GM19324 (cell line): ENCODE data around the gene TIE1.

ENCODE experiments used
- ATAC-seq: cut with Tn5 transposase; IDR thresholded peaks from one replicate; pipeline ENCODE4 v1.9.1; 2021; ENCODE audit warnings: mild to moderate bottlenecking, moderate library complexity; ENCODE audit not compliant: unreplicated experiment, low FRiP score

Gene TIE1

DNA sequence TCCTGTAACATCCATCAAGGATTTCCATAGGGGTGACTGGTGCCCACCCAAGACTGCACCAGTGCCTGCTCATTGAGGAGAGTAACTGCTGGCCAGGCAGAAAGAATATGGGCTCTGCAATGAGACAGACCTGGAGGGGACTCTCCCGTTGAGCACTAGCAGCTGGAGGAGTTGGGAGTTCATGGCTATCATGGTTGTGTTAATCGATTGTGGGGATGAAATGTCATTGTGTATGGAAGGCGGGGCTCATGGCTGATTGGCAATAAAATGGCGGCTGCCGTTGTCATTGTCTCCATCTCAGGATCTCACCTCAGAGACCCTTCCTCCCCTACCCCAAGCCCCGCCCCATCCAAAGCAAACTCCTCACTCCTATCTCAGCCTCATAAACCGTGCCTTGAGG, 27.1 kb upstream of the TIE1 start:
- ATAC-seq: no peak

DNA sequence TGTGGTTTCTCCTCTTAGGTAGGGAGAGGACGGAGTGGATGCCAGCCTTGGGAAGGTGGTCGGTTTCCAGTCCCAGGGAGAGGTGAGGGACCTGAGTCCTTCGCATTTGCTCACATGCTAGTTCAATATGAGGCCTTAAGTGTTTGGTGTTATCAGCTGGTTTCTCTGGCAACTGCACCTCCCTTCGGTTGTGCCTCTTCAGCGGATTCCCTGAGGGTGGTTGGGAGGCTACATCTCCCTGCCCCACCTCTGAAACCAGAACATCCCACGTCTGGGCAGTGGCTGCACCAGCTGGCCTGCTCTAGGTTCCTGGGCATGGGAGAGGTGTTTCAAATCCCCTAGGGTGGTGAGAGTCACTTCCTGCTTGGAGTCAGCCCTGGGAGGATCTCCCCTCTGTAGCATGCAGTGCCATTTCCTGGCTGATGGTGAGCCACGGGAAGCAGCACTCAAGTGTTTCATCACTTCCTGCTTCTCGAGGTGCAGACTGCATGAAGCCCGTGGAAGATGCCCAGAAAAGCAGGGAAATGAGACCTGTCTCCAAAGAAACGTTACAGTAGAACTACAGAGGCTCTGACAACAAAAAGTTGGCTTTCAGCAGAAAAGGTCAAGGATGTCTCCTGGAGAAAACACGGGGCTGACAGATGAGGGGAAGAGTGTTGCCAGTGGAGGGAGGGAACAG, 26.5 kb upstream of the TIE1 start:
- ATAC-seq: no peak

DNA sequence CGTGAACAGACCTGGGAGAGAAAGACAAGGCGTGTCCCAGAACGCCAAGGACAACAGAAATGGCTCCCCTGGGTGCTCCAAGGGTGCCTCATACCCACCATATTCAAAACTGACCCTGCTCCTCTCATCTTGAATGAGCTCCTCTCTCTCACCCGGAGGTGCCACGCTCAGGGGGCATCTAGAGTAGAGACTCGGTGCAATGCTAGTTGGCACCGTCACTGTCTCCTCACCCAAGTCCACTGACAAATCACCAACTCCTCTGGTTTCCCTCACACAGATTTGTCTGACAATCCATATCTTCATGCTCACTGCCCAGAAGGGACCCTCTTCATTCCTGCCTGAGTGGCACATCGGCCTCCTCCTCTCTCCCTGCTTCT, 26.0 kb upstream of the TIE1 start:
- no peak for ATAC-seq

DNA sequence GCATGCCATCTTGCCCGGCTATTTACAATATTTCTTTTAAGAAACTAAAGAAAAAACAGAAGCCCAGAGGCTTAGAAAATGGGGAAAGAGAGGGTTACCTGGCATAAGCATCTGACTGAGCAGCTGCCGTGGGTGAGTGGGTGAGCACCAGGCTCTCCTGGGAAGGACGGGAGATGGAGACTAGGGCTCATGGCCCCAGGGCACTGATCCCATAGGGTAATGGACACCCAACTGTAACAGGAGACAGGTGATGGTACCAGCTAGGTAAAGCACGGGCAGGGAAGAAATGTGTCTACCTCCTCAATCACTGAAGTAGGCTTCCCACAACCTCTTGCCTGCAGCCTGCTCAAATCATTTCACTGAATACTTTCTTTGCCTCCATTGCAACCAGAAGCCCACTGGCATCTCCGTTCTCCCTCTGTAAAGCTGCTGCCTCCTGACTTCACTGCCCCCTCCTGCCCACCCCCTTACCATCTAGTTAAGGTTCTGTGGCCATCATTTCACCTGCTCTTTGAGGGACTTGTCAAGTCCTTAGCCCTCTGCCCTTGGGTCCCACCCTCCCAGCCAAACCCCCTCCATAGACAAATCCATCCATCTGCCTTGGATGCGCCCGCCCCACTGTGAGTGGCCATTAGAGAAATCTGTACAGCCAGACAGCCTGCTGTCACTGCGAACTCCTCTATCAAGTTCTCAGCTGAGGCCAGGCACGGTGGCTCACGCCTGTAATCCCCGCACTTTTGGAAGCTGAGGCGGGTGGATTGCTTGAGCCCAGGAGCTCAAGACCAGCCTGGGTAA, 24.8 kb upstream of the TIE1 start:
- ATAC-seq: no peak

DNA sequence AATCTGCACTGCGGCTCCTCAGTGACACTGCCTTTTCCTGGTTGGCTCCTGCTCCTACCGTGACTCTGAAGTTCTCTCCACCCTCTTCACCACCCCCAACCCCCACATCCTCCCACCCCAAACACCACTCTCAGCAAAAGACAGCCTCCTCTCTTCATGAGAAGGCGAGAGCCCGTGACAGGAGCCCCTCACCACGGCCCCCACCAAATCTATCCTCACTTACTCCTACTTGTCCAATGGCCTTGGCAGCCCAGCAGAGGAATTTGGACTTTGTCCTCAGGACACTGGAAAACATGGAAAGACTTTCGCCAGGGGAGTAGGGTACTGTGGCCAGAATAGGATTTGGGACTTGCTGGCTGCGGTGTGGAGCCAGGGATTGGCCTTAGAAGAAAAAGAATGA, 24.1 kb upstream of the TIE1 start:
- ATAC-seq: no peak

DNA sequence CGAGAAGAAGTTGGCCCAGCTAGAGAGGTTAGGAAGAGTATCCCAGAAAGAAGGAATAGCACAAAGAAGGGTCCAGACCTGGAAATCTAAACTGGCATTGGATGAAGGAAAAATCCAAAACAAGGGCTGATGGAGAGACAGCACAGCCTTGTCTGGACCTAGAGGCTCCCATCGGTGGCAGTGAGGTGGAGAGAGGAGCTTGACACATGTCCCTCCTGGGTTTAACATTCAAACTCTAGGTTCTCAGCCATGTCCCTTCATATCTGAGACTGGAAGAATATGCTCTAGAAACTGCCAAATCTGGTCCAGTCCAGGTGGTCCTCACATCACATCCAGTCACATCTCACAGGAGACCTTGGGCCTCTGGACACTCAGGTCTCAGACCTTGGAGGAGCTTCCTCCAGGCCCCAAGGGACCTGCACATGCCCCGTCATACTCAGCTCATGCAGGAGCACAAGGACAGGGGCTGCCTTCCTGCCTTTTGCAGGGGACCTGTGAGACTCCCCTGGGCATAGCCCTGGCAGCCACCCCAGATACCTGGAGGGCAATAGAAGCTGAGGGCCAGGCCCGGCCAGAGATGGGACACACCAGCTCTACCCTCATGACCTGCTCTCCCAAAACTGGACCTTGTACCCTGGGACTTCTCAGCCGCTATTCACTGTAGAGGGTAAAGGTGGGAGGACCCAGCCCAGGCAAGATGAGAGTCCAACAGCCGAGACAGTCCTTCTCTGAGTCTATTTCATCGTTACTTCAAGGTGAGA, 23.5 kb upstream of the TIE1 start:
- no peak for ATAC-seq

DNA sequence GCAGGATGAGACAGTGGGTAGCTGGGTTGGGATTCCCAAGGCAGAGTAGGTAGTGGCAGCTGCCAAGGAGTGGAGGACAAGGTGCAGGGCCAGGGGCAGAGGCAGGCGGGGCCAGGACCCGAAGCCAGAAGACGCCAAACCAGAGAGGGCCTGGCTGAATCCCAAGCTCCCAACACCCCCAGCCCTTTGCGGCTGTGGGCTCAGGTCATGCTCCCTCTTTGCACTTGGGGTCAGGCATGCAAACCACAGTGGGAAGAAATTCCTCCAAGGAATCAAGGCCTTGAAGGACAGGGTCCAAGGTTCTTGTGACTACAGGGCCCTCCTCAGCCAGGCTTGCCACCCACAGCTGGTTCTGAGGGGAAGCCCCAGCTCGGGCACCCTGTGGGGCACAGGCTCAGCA, 21.6 kb upstream of the TIE1 start:
- ATAC-seq: no peak

DNA sequence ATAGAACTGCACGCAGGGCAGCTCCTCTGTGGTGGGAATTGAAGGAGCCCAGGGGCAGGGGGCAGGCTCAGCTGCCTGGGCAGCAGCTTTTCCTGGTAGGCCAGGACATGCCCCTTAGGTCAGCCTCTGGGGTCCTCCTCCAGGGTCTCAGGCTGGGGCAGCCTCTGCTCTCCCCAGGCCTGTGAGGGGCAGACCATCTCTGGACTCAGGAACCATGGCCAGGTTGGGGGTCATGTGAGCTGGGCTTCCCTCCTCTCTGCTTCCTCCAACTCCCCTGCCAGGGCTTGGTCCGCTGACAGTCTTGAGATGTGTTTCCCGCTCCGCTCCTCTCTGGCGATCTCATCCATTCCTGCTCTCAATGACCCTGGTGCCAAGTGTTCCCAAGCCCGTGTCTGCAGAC, 21.1 kb upstream of the TIE1 start:
- ATAC-seq: no peak

DNA sequence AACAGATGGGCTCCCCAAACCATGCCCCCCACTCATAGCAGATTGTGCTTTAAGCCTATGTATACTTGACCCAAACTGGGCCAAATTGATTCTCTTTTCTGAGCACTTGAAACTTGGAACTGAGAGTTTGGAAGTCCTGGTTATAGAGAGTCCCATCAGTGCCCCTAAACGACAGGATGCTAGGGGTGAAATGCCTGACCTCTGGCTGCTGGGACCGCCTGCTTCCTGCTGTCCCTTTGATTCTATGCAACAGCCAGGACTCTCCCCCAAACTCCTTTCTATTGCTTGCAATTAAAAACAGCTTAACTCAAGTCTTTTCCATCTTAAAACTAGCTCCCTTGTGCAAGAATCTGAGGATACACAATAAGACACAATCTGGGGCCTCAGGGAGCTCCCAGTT, 20.1 kb upstream of the TIE1 start:
- no peak for ATAC-seq

DNA sequence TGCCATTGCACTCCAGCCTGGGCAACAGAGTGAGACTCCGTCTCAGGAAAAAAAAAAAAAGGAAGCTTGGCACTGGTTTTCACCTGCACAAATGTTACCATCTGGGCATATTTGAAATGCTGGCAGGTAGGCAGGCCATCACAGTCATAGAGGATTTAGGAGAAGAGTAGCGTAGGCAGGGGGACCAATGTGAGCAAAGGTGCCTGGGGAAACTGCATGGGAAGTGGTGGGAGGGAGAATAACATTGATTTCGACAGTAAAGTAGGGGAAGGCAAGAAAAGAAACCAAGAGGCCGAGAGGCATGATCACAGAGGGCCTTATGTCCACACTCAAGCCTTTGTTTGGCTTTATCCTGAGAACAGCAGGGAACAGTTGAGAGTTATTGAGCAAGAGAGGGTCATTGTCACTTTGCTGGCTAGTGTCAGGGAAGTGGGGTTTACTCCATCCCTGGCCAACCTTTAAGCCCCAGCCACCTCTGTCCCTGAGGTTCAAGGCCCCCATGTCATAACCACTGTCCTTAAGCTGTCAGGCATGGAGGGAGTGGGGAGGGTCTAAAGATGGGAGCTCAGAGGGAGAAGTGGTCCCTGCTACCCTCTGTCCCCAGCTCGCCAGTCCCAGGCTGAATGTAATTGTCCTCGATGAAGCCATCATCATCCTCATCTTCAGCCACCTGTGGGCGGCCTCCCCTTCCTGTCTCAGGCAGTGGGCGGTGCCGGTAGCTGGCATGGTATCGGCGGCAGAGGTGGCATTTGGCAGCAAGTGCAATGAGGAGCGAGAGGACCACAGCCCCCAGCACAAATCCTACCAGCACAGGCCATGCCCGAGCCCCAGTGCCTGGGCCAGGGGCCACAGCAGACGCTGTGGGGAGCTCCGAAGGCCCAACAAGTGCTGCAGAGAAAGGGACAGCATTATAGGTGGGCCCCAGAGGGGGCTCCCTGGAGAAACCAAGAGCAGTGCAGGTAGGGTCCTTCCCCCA, 18.3 kb upstream of the TIE1 start:
- ATAC-seq: no peak

DNA sequence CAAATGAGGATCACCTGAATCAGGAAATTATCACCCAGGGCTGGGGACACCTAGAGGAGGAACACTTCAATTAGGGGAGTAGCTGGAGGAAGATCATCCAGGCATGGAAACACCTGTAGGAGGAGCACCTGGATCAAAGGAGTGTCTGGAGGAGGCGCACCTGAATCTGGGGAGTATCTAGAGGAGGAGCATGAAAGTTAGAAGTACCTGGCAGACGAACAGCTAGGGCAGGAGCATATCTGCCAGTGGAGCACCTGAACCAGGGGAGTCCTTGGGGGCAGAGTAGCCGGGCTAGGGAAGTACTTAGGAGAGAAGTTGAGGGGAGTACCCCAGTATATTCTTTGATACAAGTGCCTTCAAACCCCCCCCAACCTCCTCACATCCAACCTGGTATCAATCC, 16.7 kb upstream of the TIE1 start:
- no peak for ATAC-seq

DNA sequence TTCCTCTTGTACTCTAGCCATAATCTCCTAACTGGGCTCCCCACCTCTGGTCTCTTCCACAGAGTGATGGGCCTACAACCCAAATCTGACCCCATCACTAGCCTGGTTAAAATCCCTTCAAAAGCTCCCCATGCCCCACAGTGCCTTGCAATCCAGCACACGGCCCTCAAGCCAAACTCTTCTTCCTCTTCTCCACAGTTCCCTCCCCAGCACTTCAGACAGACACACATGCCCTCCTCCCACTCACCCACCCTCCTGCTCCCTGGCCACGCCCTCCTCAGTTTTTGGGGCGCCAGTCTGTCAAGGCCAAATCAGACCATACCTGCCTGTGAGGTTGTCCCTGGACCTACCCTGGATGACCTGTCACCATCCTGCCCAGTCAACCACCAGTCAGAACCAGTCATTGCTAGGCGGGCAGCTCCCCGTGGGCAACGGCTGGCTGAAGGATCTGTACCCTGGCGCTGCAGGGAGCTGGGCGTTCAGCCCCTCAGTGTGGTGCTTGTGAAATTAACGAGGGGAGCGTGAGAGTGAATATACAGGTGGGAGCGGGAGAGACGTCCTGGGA, 16.2 kb upstream of the TIE1 start:
- no peak for ATAC-seq

DNA sequence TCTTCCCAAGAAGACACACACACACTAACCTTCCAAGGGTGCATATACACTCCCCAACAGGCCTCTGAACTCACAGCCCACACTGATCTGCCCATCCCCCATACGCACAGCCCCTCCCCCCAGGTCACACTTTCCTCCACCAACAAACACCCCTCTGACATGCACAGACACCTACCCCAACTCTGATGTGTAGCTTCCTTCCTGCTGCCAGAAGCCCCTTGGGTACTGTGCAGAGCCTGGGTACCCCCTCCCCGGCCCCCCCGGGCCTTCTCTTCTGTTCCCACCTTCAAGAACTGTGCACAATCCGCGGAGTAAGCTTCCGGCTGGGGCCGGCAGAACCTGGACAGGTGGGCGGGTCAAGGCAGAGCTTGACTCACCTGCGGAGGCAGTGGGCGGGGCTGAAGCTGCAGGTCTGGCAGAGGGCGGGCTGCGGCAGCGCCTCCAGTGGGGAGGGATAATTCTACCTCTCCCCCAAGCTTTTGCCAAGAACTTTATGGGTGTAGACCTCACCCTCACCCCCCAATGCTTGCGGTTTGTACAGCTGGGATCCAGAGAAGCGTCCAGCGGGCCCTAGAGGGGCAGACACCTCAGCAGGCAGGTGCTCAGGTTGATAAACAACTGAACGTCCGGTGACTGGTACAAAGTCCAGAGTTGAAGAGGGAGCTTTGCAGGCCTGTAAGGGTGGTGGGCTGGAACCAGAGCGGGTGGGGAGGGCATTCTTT, 15.4 kb upstream of the TIE1 start, which contains the start of gene C1orf210:
C1orf210 (minus strand) TSS at position 313 of the 722 bp plus-strand sequence. CDS start 2,311 bp downstream, outside the sequence.
- ATAC-seq: no peak

DNA sequence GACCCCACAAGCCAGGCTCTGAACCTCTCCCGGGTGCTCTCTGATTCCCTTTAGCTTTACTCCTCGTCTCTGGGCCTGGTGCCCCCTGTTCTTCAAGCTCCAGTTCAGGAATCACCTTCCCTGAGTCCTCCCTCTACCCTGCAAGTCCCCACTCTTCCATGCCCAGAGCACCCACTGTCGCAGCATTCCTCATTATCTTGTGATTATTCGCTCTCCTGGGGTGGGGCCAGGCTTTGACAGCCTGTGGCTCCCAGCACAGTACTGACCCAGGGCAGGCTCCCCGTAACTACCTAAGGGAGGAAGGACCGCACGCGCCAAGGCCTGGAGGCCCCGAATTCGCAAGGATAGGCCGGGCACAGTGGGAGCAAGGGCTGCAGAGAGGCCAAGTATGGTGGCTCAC, 14.7 kb upstream of the TIE1 start:
- ATAC-seq: no peak

DNA sequence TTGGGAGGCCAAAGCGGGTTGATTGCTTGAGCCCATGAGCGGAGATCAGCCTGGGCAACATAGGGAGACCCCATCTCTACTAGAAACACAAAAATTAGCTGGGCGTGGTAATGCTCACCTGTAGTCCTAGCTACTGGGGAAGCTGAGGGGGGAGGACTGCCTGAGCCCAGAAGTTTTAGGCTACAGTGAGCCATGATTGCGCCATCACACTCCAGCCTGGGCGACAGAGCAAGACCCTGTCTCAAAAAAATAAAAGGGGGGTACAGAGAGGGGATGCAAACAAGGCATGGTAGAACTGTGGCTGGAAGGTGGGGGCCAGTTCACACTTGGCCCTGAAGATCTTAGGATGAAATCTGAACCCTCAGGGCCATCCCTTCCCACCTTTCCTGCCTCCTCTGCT, 14.2 kb upstream of the TIE1 start:
- ATAC-seq: no peak

DNA sequence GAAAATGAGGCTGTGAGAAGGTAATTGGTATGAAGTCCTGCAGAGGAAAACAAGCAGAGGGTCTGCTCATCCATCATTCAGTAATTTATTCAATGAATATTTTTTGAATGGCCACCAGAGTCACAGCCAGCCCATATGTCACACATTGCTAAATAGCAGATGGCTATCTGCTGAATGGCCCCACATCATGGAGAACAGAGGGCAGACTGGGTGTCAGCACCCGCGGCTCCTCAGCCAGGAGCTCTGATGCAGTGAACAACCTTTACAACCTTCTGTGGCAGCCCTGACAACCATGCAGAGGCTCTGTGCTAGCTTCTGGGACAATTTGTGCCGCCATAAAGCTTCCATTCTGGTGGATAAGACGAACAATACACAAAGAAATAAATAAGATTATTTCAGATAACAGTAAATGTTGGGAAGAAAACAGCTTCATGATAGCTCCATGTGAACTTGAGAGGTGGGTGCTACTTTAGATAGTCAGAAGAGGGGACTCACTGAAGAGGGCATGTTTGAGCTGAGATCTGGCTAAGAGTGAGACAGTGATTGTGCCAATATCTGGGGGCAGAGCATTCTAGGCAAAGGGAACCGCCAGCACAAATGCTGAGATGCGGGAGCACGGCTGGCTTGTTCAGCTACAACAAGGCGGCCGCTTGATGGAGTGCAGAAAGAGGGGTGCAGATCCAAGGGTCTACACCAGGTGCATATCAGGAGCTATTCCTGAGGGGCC, 12.6 kb upstream of the TIE1 start:
- no peak for ATAC-seq

DNA sequence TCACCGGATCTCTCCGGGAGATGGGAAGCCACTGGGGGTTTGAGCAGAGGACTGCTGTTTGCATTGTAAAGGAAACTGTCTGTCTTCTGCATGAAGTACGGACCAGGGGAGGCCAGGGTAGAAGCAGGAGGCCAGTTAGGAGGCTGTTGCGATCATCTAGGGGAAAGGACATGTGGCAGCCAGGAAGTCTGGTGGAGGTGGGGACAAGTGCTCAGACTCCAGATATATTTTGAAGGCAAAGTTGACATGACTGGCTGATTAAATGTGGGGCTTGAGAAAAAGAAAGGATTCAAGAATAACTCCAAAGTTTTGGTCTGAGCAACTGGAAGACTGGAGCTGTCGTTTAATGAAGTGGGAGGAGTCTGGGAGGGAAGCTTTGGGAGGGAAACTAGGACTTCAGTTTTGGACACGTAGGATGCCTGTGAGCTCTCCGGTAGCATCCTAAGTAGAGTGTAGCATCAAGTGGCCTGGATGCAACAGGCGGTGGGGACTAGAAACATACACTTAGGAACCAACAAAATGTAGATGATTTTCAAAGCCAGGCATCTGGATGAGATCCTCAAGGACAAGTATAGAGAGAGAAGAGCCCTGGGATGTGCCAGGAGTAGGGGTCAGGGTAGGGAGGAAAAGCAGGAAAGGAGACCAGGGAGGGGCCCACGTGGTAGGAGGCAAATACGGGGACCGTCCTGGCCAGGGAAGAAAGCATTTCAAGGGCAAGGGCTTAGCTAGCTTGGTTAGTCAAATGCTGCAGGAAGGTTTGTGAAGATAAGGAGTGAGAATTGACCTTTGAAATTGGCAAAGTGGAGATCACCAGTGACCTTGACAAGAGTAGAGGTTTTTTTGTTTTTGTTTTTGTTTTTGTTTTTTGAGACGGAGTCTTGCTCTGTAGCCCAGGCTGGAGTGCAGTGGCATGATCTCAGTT, 11.7 kb upstream of the TIE1 start:
- no peak for ATAC-seq

DNA sequence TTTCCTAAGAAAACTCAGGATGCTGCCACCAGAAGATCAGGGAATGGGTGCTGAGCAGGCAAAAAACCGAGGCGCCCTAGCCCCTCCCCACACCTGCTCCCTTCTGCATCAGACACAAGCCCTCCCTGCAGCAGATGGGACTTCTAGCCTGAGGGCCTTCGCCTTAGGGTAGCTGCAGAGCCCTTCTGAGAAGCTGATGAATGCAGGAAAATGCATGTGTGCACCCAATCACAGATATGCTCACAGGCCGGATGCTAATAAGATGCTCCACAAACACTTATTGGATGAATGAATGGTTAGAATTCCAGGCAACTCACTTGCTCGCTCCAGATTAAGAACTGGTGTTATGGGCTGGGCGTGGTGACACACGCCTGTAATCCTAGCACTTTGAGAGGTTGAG, 8.6 kb upstream of the TIE1 start:
- ATAC-seq: no peak
